Testis (tissue), 3 donors: ENCODE measurements around the gene ANKRD40CL. TPM values are rescaled to one million over a fixed set of nuclear protein-coding genes. Genes with fewer than 3 reads are reported as not detected.

ENCODE experiments used
- DNase-seq: peaks from one replicate; pipeline ENCODE4 v3.0.0-alpha.2; 2019
- H3K27ac ChIP-seq, 2 donors: fragments of 200-600 bp; sonication (generic); one replicate each; pipeline ENCODE4 v1.5.1; 2019
- H3K27me3 ChIP-seq: fragments of 200-600 bp; sonication (generic); one replicate; pipeline ENCODE4 v1.5.1; 2019
- H3K36me3 ChIP-seq: fragments of 200-600 bp; sonication (generic); one replicate; pipeline ENCODE4 v1.5.1; 2017; ENCODE audit warnings: low read depth; ENCODE audit errors: missing control alignments
- H3K4me1 ChIP-seq: fragments of 200-600 bp; sonication (generic); one replicate; pipeline ENCODE4 v1.5.1; 2019
- H3K4me3 ChIP-seq, 2 donors: fragments of 200-600 bp; sonication (generic); one replicate each; pipeline ENCODE4 v1.5.1; 2017 to 2019
- H3K9me3 ChIP-seq: fragments of 200-600 bp; sonication (generic); one replicate; pipeline ENCODE4 v1.5.1; 2017
- CTCF ChIP-seq, 3 experiments: fragments of 450-650 bp in 2 of 3; fragments of 200-600 bp in 1 of 3; sonication (generic) in 1 of 3; IDR thresholded peaks; one replicate each; pipeline ENCODE4 v1.5.1; 2016 to 2019; ENCODE audit warnings: antibody characterized with exemption in 3 of 3, mild to moderate bottlenecking in 2 of 3, moderate library complexity in 1 of 3
- POLR2A ChIP-seq: fragments of 450-650 bp; IDR thresholded peaks from one replicate; pipeline ENCODE4 v1.6.1; 2017; ENCODE audit warnings: antibody characterized with exemption, mild to moderate bottlenecking, moderate library complexity
- WGBS, 2 donors: methylation state at CpG; one replicate each; pipeline ENCODE4 v1.1.5; 2018; 5-methylcytosine and 5-hydroxymethylcytosine counted together
- intact Hi-C: fragments of 100-400 bp; cut with DNase I; formaldehyde crosslinking; loops from one replicate; pipeline ENCODE4 v1.15.1; 2023; ENCODE audit warnings: low total_unique reads
- polyA plus RNA-seq: library from polyadenylated mRNA; stranded (reverse); fragments of 350-450 nt; fragmentation: Illumina TruSeq; extraction: RNeasy Lipid Tissue Mini Kit (QIAGEN cat#74804); gene quantifications from one replicate; pipeline ENCODE4 v1.2.3, GENCODE V29; 2014; ENCODE audit warnings: low read depth, low replicate concordance; ENCODE audit not compliant: insufficient read depth
- total RNA-seq, 2 donors: library from RNA; depleted of rRNA; stranded (reverse); fragments of >200 nt; gene quantifications; one replicate each; pipeline ENCODE4 v1.2.3, GENCODE V29; 2016

Gene ANKRD40CL
- total and polyA plus RNA-seq, 3 donors from 2014 or later, result not detected

GRCh38 chr17:50803676-50804075 is 36.4 kb upstream of the ANKRD40CL start:
- Histone ChIP-seq H3K27me3 (no peaks in the 10 kb centered on the region), H3K36me3 (no peaks in the 10 kb centered on the region), H3K9me3 (no peaks in the 10 kb centered on the region), H3K27ac (no peak overlapping the region), H3K4me1 (no peaks in the 10 kb centered on the region), H3K4me3 (no peak overlapping the region)
- DNase-seq, result no peak
- no peak for TF ChIP-seq POLR2A
- TF ChIP-seq CTCF (IDR thresholded peaks at IDR 0.05), result no peak
- intact Hi-C loops, result no loop called here
- WGBS, 2 donors, result 80 to 89% methylated on average over 6 of the region's 6 CpGs

- WGBS, 2 donors, result 85 to 90% methylated on average over 12 of the region's 12 CpGs
- no peak for DNase-seq
- TF ChIP-seq CTCF (IDR thresholded peaks at IDR 0.05) (no peak), POLR2A (no peak)
- Histone ChIP-seq H3K4me1 (no peaks in the 10 kb centered on the region), H3K4me3 (no peak overlapping the region), H3K9me3 (no peaks in the 10 kb centered on the region), H3K36me3 (no peaks in the 10 kb centered on the region), H3K27me3 (no peaks in the 10 kb centered on the region), H3K27ac (no peak overlapping the region)
- intact Hi-C loops, result no loop called here
These were observed 35.6 kb upstream of the ANKRD40CL start for GRCh38 chr17:50802609-50803571.

- DNase-seq, result no peak
- Histone ChIP-seq H3K4me3 (no peak overlapping the region), H3K36me3 (no peaks in the 10 kb centered on the region), H3K9me3 (no peaks in the 10 kb centered on the region), H3K27me3 (no peaks in the 10 kb centered on the region), H3K27ac (no peak overlapping the region), H3K4me1 (peaks cover 9% of the 10 kb centered on the region)
- WGBS, 2 donors, result 86 to 98% methylated on average over 11 to 12 of the region's 12 CpGs
- intact Hi-C loops, result no loop called here
- TF ChIP-seq CTCF (IDR thresholded peaks at IDR 0.05), result no peak
- no peak for TF ChIP-seq POLR2A
These were observed 32.9 kb upstream of the ANKRD40CL start for GRCh38 chr17:50800196-50800700.

DNA sequence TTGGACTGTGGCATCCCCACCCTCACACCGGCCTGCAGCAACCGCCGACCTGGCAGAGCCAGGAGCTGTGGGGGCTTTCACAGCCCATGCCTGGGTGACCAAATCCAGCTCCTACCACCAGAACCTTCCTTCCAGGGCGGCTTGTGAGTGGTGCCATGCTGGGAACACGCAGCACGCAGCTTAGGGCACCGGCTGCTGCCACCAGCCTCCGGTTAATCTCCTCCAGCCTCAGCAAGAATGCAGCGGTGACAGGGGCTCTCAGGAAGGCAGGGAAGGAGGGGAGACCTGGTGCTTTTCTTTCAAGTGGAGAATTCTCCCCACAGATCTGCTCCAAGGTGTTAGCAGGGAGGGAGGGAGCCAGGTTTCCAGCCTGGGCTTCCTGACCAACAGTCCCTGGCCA is 32.3 kb upstream of the ANKRD40CL start:
- DNase-seq, result no peak
- no peak for TF ChIP-seq POLR2A
- TF ChIP-seq CTCF (IDR thresholded peaks at IDR 0.05), result no peak
- Histone ChIP-seq H3K27me3 (no peaks in the 10 kb centered on the region), H3K4me1 (peaks cover 9% of the 10 kb centered on the region), H3K36me3 (no peaks in the 10 kb centered on the region), H3K27ac (no peak overlapping the region), H3K9me3 (no peaks in the 10 kb centered on the region), H3K4me3 (no peak overlapping the region)
- WGBS, 2 donors, result 89% methylated on average over 9 of the region's 9 CpGs
- intact Hi-C loops, result no loop called here
